Astrocyte (in vitro differentiated cells and primary cell): ENCODE measurements around the gene SPG21. TPM values are rescaled to one million over a fixed set of nuclear protein-coding genes. Genes with fewer than 3 reads are reported as not detected.

Experiments used
- DNase-seq: peaks from one replicate; pipeline ENCODE4 v3.0.0-alpha.2; 2010; ENCODE audit warnings: low read depth
- FAIRE-seq: peaks from 2 replicates; lab custom pipeline; 2011; peaks lifted over from hg19 to GRCh38; lab: Jason Lieb, UNC
- H2AFZ ChIP-seq: 2 replicates; pipeline ENCODE4 v1.6.0; 2012; ENCODE audit warnings: low read depth, low read length, inconsistent platforms
- H3K27ac ChIP-seq: 2 replicates; pipeline ENCODE4 v1.5.1; 2011; ENCODE audit warnings: low read depth, low read length, inconsistent platforms
- H3K27me3 ChIP-seq: 2 replicates; pipeline ENCODE4 v1.6.0; 2011; ENCODE audit warnings: low read length, inconsistent platforms; ENCODE audit not compliant: insufficient read depth
- H3K36me3 ChIP-seq: 2 replicates; pipeline ENCODE4 v1.5.1; 2011; ENCODE audit warnings: low read length, inconsistent platforms; ENCODE audit not compliant: insufficient read depth
- H3K4me1 ChIP-seq: 2 replicates; pipeline ENCODE4 v1.5.1; 2011; ENCODE audit warnings: low read length, inconsistent platforms; ENCODE audit not compliant: insufficient read depth
- H3K4me2 ChIP-seq: 2 replicates; pipeline ENCODE4 v1.6.0; 2012; ENCODE audit warnings: low read length, inconsistent platforms
- H3K4me3 ChIP-seq: 2 replicates; pipeline ENCODE4 v1.5.1; 2011; ENCODE audit warnings: low read depth, mild to moderate bottlenecking, low read length, inconsistent platforms; ENCODE audit not compliant: insufficient read depth
- H3K79me2 ChIP-seq: 2 replicates; pipeline ENCODE4 v1.6.0; 2012; ENCODE audit warnings: mild to moderate bottlenecking, low read length, inconsistent platforms; ENCODE audit not compliant: insufficient read depth
- H3K9ac ChIP-seq: 2 replicates; pipeline ENCODE4 v1.6.0; 2012; ENCODE audit warnings: mild to moderate bottlenecking, low read length, inconsistent platforms
- H3K9me3 ChIP-seq: 2 replicates; pipeline ENCODE4 v1.5.1; 2012; ENCODE audit warnings: low read depth, mild to moderate bottlenecking, low read length, inconsistent platforms; ENCODE audit not compliant: insufficient read depth
- H4K20me1 ChIP-seq: 2 replicates; pipeline ENCODE4 v1.6.0; 2012; ENCODE audit warnings: low read length, inconsistent platforms; ENCODE audit not compliant: insufficient read depth
- H3K27ac Mint-ChIP-seq: one replicate; pipeline ENCODE4 v1.8.0; 2021; ENCODE audit warnings: mild to moderate bottlenecking, mixed read lengths; ENCODE audit not compliant: unreplicated experiment
- H3K27me3 Mint-ChIP-seq: one replicate; pipeline ENCODE4 v1.8.0; 2021; ENCODE audit warnings: low read depth, mixed read lengths; ENCODE audit not compliant: unreplicated experiment
- H3K36me3 Mint-ChIP-seq: one replicate; pipeline ENCODE4 v1.8.0; 2021; ENCODE audit warnings: low read depth, mixed read lengths; ENCODE audit not compliant: unreplicated experiment
- H3K4me1 Mint-ChIP-seq: one replicate; pipeline ENCODE4 v1.8.0; 2021; ENCODE audit warnings: low read depth, mixed read lengths; ENCODE audit not compliant: unreplicated experiment
- H3K4me3 Mint-ChIP-seq: one replicate; pipeline ENCODE4 v1.8.0; 2021; ENCODE audit warnings: mild to moderate bottlenecking, moderate library complexity, mixed read lengths; ENCODE audit not compliant: unreplicated experiment
- H3K9me3 Mint-ChIP-seq: one replicate; pipeline ENCODE4 v1.8.0; 2021; ENCODE audit warnings: mild to moderate bottlenecking, mixed read lengths; ENCODE audit not compliant: unreplicated experiment
- CTCF ChIP-seq: IDR thresholded peaks from 2 replicates; pipeline ENCODE4 v1.5.1; 2011; ENCODE audit warnings: low read depth, mild to moderate bottlenecking, inconsistent platforms, low read length, moderate library complexity; ENCODE audit not compliant: insufficient read depth
- EZH2 ChIP-seq: IDR thresholded peaks from 2 replicates; pipeline ENCODE4 v1.6.1; 2012; ENCODE audit warnings: mild to moderate bottlenecking, low read length, inconsistent platforms; ENCODE audit not compliant: insufficient read depth
- total RNA-seq: library from RNA; stranded (reverse); gene quantifications from 2 replicates; pipeline ENCODE4 v1.2.1, GENCODE V29; 2021

Gene SPG21
- total RNA-seq, 1 donor from 2014 or later, result 60.2 TPM

GRCh38 chr15:64919721-64920120, 70.0 kb downstream of the SPG21 start:
- Mint-ChIP-seq H3K27me3 (peaks cover 23% of the 10 kb centered on the region), H3K9me3 (no peaks in the 10 kb centered on the region), H3K4me1 (no peaks in the 10 kb centered on the region), H3K27ac (no peak overlapping the region), H3K36me3 (peaks cover 7% of the 10 kb centered on the region), H3K4me3 (no peak overlapping the region)
- TF ChIP-seq CTCF (no peak), EZH2 (no peak)
- H2AFZ ChIP-seq, result no peak overlapping the region
- H3K79me2 ChIP-seq, result no peaks in the 10 kb centered on the region
- no peaks in the 10 kb centered on the region for H4K20me1 ChIP-seq
- no peaks in the 10 kb centered on the region for H3K27me3 ChIP-seq
- no peaks in the 10 kb centered on the region for H3K9me3 ChIP-seq
- no peaks in the 10 kb centered on the region for H3K4me1 ChIP-seq
- H3K9ac ChIP-seq, result no peak overlapping the region
- no peak overlapping the region for H3K4me2 ChIP-seq
- no peak overlapping the region for H3K4me3 ChIP-seq
- FAIRE-seq (no peak), DNase-seq (no peak)
- no peak overlapping the region for H3K27ac ChIP-seq
- H3K36me3 ChIP-seq, result no peaks in the 10 kb centered on the region

DNA sequence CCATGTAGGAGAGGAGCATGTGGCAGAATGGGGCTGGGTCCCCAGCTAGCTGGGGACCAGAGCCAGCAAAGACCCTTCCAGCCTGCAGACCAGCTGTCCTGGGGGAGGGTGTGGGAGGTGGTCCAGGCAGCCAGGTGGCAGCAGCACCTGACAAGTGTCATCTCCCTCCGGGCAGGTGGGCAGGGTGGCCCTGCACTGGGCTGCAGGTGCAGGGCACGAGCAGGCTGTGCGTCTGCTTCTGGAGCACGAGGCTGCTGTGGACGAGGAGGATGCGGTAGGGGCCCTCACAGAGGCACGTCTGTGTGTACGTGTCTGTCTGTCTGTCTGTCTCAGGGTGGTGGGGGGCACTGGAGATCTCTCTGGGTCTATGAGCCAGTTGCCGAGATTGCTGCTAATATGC, 72.5 kb downstream of the SPG21 start:
- H3K4me1 ChIP-seq, result no peaks in the 10 kb centered on the region
- H3K9me3 ChIP-seq, result no peaks in the 10 kb centered on the region
- Mint-ChIP-seq H3K36me3 (peaks cover 11% of the 10 kb centered on the region), H3K4me1 (no peaks in the 10 kb centered on the region), H3K27ac (peak overlapping the region; percentile 58), H3K9me3 (no peaks in the 10 kb centered on the region), H3K4me3 (no peak overlapping the region), H3K27me3 (peaks cover 37% of the 10 kb centered on the region)
- no peak for FAIRE-seq
- DNase-seq, result no peak
- H4K20me1 ChIP-seq, result no peaks in the 10 kb centered on the region
- H3K27me3 ChIP-seq, result no peaks in the 10 kb centered on the region
- no peak overlapping the region for H3K4me3 ChIP-seq
- no peak overlapping the region for H2AFZ ChIP-seq
- TF ChIP-seq EZH2 (no peak), CTCF (no peak)
- no peak overlapping the region for H3K4me2 ChIP-seq
- no peak overlapping the region for H3K27ac ChIP-seq
- H3K9ac ChIP-seq, result no peak overlapping the region
- H3K36me3 ChIP-seq, result no peaks in the 10 kb centered on the region
- H3K79me2 ChIP-seq, result no peaks in the 10 kb centered on the region

- H3K36me3 ChIP-seq, result no peaks in the 10 kb centered on the region
Measured at GRCh38 chr15:64916365-64916764, 73.3 kb downstream of the SPG21 start.

More at GRCh38 chr15:64916365-64916764, 73.3 kb downstream of the SPG21 start:
- no peaks in the 10 kb centered on the region for H4K20me1 ChIP-seq
- no peaks in the 10 kb centered on the region for H3K9me3 Mint-ChIP-seq
- FAIRE-seq (no peak), DNase-seq (no peak)
- H3K36me3 Mint-ChIP-seq, result peaks cover 11% of the 10 kb centered on the region
- no peak overlapping the region for H3K9ac ChIP-seq
- H3K27me3 ChIP-seq, result no peaks in the 10 kb centered on the region
- H3K27ac ChIP-seq, result no peak overlapping the region
- H3K4me3 ChIP-seq, result no peak overlapping the region
- TF ChIP-seq EZH2 (no peak), CTCF (no peak)
- peaks cover 1% of the 10 kb centered on the region for H3K4me1 ChIP-seq
- no peak overlapping the region for H3K4me3 Mint-ChIP-seq
- no peak overlapping the region for H3K27ac Mint-ChIP-seq
- H3K4me1 Mint-ChIP-seq, result no peaks in the 10 kb centered on the region
- no peak overlapping the region for H2AFZ ChIP-seq
- H3K4me2 ChIP-seq, result no peak overlapping the region
- peaks cover 40% of the 10 kb centered on the region for H3K27me3 Mint-ChIP-seq
- no peaks in the 10 kb centered on the region for H3K79me2 ChIP-seq
- no peaks in the 10 kb centered on the region for H3K9me3 ChIP-seq
